A549 (cell line): ENCODE data around the gene SFXN3. TPM values are rescaled to one million over a fixed set of nuclear protein-coding genes. Genes with fewer than 3 reads are reported as not detected.

Source experiments
- ATAC-seq, 2 experiments: fragments of 200-7000 bp in 1 of 2; fragments of >200 bp in 1 of 2; cut with Nextera tagmentation in 1 of 2; cut with Tn5 transposase in 1 of 2; 3 replicates each; pipeline versions ENCODE4 v1.8.0 to v1.9.1; 2018 to 2020; ENCODE audit warnings: mild to moderate bottlenecking in 1 of 2, moderate library complexity in 1 of 2
- CTCF ChIA-PET: fragments of 300-600 bp; sonication (Branson Sonifier 250); formaldehyde crosslinking; extraction: SDS; loops from one replicate; lab custom pipeline; 2021; ENCODE audit warnings: antibody characterized with exemption, inconsistent platforms; lab: Yijun Ruan, JAX
- POLR2A ChIA-PET: fragments of 350-600 bp; formaldehyde crosslinking; extraction: SDS; loops from one replicate; lab custom pipeline; 2021; ENCODE audit warnings: antibody characterized with exemption, inconsistent platforms; lab: Yijun Ruan, JAX
- DNase-seq, 2 experiments: peaks; one replicate each; pipeline versions ENCODE4 v3.0.0 to v3.0.0-alpha.2; 2011 to 2016; ENCODE audit warnings: low read depth in 1 of 2, low spot score in 1 of 2
- FAIRE-seq: peaks from 2 replicates; lab custom pipeline; 2011; peaks lifted over from hg19 to GRCh38; lab: Jason Lieb, UNC
- H3K27ac ChIP-seq, 2 experiments: fragments of >200 bp; sonication (Bioruptor Twin); formaldehyde crosslinking; 3 replicates each; pipeline ENCODE4 v1.5.1; 2016 to 2017
- H3K4me1 ChIP-seq: fragments of >200 bp; sonication (Bioruptor Twin); formaldehyde crosslinking; 3 replicates; pipeline ENCODE4 v1.6.1; 2016
- H3K4me2 ChIP-seq: fragments of >200 bp; sonication (Bioruptor Twin); formaldehyde crosslinking; 3 replicates; pipeline ENCODE4 v1.6.1; 2016
- H3K4me3 ChIP-seq: fragments of >200 bp; sonication (Bioruptor Twin); formaldehyde crosslinking; 3 replicates; pipeline ENCODE4 v1.5.1; 2016
- H3K9me3 ChIP-seq: fragments of >200 bp; sonication (Bioruptor Twin); formaldehyde crosslinking; 3 replicates; pipeline ENCODE4 v1.6.1; 2016
- E2F6 ChIP-seq: IDR thresholded peaks from 2 replicates; pipeline ENCODE4 v1.6.1; 2012; ENCODE audit warnings: low read depth, borderline replicate concordance
- EHF ChIP-seq: fragments of 250-450 bp; sonication (Bioruptor Pico); IDR thresholded peaks from 2 replicates; pipeline ENCODE4 v1.5.0; 2020; ENCODE audit warnings: mild to moderate bottlenecking
- EHMT2 ChIP-seq: fragments of 200-600 bp; sonication (generic); IDR thresholded peaks from 2 replicates; pipeline ENCODE4 v1.6.1; 2016; ENCODE audit warnings: antibody characterized with exemption, low read depth, mild to moderate bottlenecking, moderate library complexity
- FOXS1 ChIP-seq: fragments of 250-450 bp; sonication (Bioruptor Pico); IDR thresholded peaks from 2 replicates; pipeline ENCODE4 v1.5.0; 2020; ENCODE audit warnings: mild to moderate bottlenecking, moderate library complexity
- HDAC2 ChIP-seq: fragments of 200-600 bp; sonication (generic); IDR thresholded peaks from 2 replicates; pipeline ENCODE4 v1.6.1; 2016
- KDM1A ChIP-seq: fragments of 200-600 bp; sonication (generic); IDR thresholded peaks from 2 replicates; pipeline ENCODE4 v1.6.1; 2016; ENCODE audit warnings: low read depth, mild to moderate bottlenecking
- MAFK ChIP-seq: fragments of 450-650 bp; IDR thresholded peaks from 2 replicates; pipeline ENCODE4 v1.6.1; 2014; ENCODE audit not compliant: partially characterized antibody
- MAX ChIP-seq: IDR thresholded peaks from 2 replicates; pipeline ENCODE4 v1.6.1; 2012
- NPAS2 ChIP-seq: fragments of 250-450 bp; sonication (Bioruptor Pico); IDR thresholded peaks from 2 replicates; pipeline ENCODE4 v1.8.0; 2022; ENCODE audit warnings: mild to moderate bottlenecking, moderate library complexity, borderline replicate concordance
- NR3C1 ChIP-seq: fragments of >200 bp; sonication (Bioruptor Twin); formaldehyde crosslinking; IDR thresholded peaks from 3 replicates; pipeline ENCODE4 v1.6.1; 2017
- PBX3 ChIP-seq: IDR thresholded peaks from 2 replicates; pipeline ENCODE4 v1.6.1; 2012
- POLR2A ChIP-seq: IDR thresholded peaks from 2 replicates; pipeline ENCODE4 v1.6.1; 2012; ENCODE audit warnings: mild to moderate bottlenecking, low read length
- RAD21 ChIP-seq, 2 experiments: fragments of >200 bp in 1 of 2; sonication (Bioruptor Twin) in 1 of 2; formaldehyde crosslinking in 1 of 2; IDR thresholded peaks in 1 of 2; conservative IDR thresholded peaks in 1 of 2; 2 replicates in 1 of 2; 3 replicates in 1 of 2; pipeline ENCODE4 v1.6.1; 2012 to 2018; ENCODE audit warnings: inconsistent platforms in 1 of 2
- RCOR1 ChIP-seq: fragments of 150-350 bp; IDR thresholded peaks from 2 replicates; pipeline ENCODE4 v1.6.1; 2014; ENCODE audit warnings: antibody characterized with exemption, low read length, low read depth
- TFCP2L1 ChIP-seq: fragments of 250-450 bp; sonication (Bioruptor Pico); IDR thresholded peaks from 2 replicates; pipeline ENCODE4 v1.5.0; 2021; ENCODE audit warnings: mild to moderate bottlenecking
- ZFP36 ChIP-seq: fragments of 450-650 bp; IDR thresholded peaks from 2 replicates; pipeline ENCODE4 v1.6.1; 2014; ENCODE audit warnings: borderline replicate concordance; ENCODE audit not compliant: partially characterized antibody
- ZNF302 ChIP-seq: fragments of 250-450 bp; sonication (Bioruptor Pico); IDR thresholded peaks from 2 replicates; pipeline ENCODE4 v1.9.0; 2021; ENCODE audit warnings: inconsistent platforms, mild to moderate bottlenecking, moderate library complexity
- WGBS: methylation state at CpG from one replicate; pipeline ENCODE4 v1.1.6; 2017; ENCODE audit errors: missing lambda C conversion rate; 5-methylcytosine and 5-hydroxymethylcytosine counted together
- polyA minus RNA-seq: library from RNA; depleted of rRNA, polyadenylated mRNA; stranded (reverse); fragments of >200 nt; gene quantifications from 2 replicates; pipeline ENCODE4 v1.2.3, GENCODE V29; 2011; rRNA and poly(A)+ RNA removed
- polyA plus RNA-seq, 4 experiments: library from polyadenylated mRNA; depleted of rRNA in 3 of 4; stranded (reverse); fragments of >200 nt; fragmentation: RNase III in 1 of 4; extraction: RNeasy Plus Mini Kit Qiagen cat#74134 plus additional on column Dnase treatment in 1 of 4; gene quantifications; 2 replicates in 3 of 4; 3 replicates in 1 of 4; pipeline ENCODE4 v1.2.3, GENCODE V29; 2011 to 2017
- TF ChIP-seq, protein P1 (sequence below): fragments of >200 bp; sonication (Bioruptor Twin); formaldehyde crosslinking; IDR thresholded peaks from 3 replicates; pipeline ENCODE4 v1.5.1; 2016
- TF ChIP-seq, protein P2 (sequence below): fragments of 150-350 bp; IDR thresholded peaks from 2 replicates; pipeline ENCODE4 v1.6.1; 2014; ENCODE audit warnings: low read depth, mild to moderate bottlenecking, low read length
- TF ChIP-seq, protein P3 (sequence below): fragments of 450-650 bp; IDR thresholded peaks from 2 replicates; pipeline ENCODE4 v1.6.1; 2014; ENCODE audit warnings: antibody characterized with exemption
- TF ChIP-seq, protein P4 (sequence below): fragments of 250-450 bp; sonication (Bioruptor Pico); IDR thresholded peaks from 2 replicates; pipeline ENCODE4 v1.5.0; 2021; ENCODE audit warnings: mild to moderate bottlenecking, moderate library complexity, borderline replicate concordance
- TF ChIP-seq, protein P5 (sequence below): fragments of 250-450 bp; sonication (Bioruptor Pico); IDR thresholded peaks from 2 replicates; pipeline ENCODE4 v1.5.0; 2020; ENCODE audit warnings: low read depth, mild to moderate bottlenecking, moderate library complexity

The SFXN3 gene
- polyA plus RNA-seq (2011; rRNA removed) = 33.7 and 42.1 TPM in 2 replicates
- polyA plus RNA-seq (2012; cell fraction: cytosol; rRNA removed) = 32.4 and 40.0 TPM in 2 replicates
- polyA plus RNA-seq (2012; cell fraction: nucleus; rRNA removed) = 97.7 and 113 TPM in 2 replicates
- 26.3 to 27.6 TPM (median 26.4 TPM) in 3 replicates for polyA plus RNA-seq (2017; fragmentation: RNase III; extraction: RNeasy Plus Mini Kit Qiagen cat#74134 plus additional on column Dnase treatment)
- 57.2 and 59.7 TPM in 2 replicates for polyA minus RNA-seq

- no peak for FAIRE-seq
- ChIA-PET CTCF (interaction anchor here (2.1 to 59.3 kb wide), 7 partner anchors 10 to 111 kb away, joined by 5 to 2364 read pairs (median 73); partner anchors contain the start of genes KAZALD1, LZTS2 and SEMA4G), POLR2A (interaction anchor here (1.0 to 2.3 kb wide), 7 partner anchors 10 to 35 kb away, joined by 3 to 18 read pairs (median 5); partner anchors contain the start of gene KAZALD1)
- Histone ChIP-seq H3K4me1 (peaks cover 27% of the 10 kb centered on the region), H3K27ac (peak within 1 kb of the TSS; percentile 75 to 92), H3K9me3 (no peaks in the 10 kb centered on the region), H3K4me3 (peak within 1 kb of the TSS; percentile 77), H3K4me2 (peak within 1 kb of the TSS; percentile 96)
- ATAC-seq = peak; percentile 80 to 93
- 0% methylated on average over 9 of the region's 38 CpGs for WGBS
- peak; percentile 92 to 95 for DNase-seq
- TF ChIP-seq, protein P1, sequence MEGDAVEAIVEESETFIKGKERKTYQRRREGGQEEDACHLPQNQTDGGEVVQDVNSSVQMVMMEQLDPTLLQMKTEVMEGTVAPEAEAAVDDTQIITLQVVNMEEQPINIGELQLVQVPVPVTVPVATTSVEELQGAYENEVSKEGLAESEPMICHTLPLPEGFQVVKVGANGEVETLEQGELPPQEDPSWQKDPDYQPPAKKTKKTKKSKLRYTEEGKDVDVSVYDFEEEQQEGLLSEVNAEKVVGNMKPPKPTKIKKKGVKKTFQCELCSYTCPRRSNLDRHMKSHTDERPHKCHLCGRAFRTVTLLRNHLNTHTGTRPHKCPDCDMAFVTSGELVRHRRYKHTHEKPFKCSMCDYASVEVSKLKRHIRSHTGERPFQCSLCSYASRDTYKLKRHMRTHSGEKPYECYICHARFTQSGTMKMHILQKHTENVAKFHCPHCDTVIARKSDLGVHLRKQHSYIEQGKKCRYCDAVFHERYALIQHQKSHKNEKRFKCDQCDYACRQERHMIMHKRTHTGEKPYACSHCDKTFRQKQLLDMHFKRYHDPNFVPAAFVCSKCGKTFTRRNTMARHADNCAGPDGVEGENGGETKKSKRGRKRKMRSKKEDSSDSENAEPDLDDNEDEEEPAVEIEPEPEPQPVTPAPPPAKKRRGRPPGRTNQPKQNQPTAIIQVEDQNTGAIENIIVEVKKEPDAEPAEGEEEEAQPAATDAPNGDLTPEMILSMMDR = no peak
- 0 out of 2 replicates have a peak, but pooled peaks have one; percentile 21 for TF ChIP-seq TFCP2L1 (CRISPR knock-in tag)
- peak; percentile 27 for TF ChIP-seq POLR2A
- 0 out of 2 replicates have a peak, but pooled peaks have one; percentile 25 for TF ChIP-seq E2F6
- peak; percentile 15; the same call in 1 of the 2 replicates for TF ChIP-seq MAX
- TF ChIP-seq, protein P2, sequence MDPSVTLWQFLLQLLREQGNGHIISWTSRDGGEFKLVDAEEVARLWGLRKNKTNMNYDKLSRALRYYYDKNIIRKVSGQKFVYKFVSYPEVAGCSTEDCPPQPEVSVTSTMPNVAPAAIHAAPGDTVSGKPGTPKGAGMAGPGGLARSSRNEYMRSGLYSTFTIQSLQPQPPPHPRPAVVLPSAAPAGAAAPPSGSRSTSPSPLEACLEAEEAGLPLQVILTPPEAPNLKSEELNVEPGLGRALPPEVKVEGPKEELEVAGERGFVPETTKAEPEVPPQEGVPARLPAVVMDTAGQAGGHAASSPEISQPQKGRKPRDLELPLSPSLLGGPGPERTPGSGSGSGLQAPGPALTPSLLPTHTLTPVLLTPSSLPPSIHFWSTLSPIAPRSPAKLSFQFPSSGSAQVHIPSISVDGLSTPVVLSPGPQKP = no peak
- peak; percentile 99 for TF ChIP-seq PBX3
Measured at GRCh38 chr10:101031128-101031795, at the start of gene SFXN3, which contains the start of gene PDZD7. TSS of gene SFXN3 (plus strand) at chr10:101031234. CDS start at chr10:101034695, 3,461 bp downstream. TSS of gene PDZD7 (minus strand) at chr10:101031129. CDS start at chr10:101030219, 910 bp downstream.

DNA sequence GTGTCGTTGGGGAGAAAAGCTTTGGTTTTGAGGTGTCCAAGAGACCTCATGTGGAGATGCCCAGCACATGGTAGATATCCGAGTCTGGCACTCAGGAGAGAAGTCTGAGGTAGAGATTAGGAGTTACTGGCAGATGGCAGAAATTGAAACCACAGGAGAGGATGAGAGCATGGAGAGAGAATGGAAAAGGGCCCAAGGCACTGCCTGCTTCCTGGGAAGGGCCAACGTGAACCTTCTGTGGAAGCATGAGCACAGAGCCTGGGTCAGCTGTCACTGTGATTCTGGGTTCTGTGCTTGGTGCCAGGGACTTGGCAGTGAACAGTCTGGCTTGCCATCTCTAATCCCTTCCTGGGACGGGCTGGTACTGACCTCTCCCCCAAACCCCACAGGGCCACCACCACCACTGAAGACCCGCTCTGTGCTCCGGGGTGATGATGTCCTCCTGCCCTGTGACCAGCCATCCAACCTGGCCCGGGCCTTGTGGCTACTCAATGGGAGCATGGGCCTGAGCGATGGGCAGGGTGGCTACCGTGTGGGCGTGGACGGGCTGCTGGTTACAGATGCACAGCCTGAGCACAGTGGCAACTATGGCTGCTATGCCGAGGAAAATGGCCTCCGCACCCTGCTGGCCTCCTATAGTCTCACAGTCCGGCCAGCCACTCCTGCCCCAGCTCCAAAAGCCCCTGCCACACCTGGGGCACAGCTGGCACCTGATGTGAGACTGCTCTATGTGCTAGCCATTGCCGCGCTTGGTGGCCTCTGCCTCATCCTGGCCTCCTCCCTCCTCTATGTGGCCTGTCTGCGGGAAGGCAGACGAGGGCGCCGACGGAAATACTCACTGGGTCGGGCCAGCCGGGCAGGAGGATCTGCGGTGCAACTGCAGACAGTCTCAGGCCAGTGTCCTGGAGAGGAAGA, 47.9 kb upstream of the SFXN3 start:
- FAIRE-seq = no peak
- POLR2A ChIA-PET = no interaction called here
- peaks cover 16% of the 10 kb centered on the region for H3K4me1 ChIP-seq
- 92% methylated on average over 15 of the region's 24 CpGs for WGBS
- H3K4me3 ChIP-seq = no peak overlapping the region
- DNase-seq = no peak
- H3K9me3 ChIP-seq = no peaks in the 10 kb centered on the region
- no peak overlapping the region for H3K4me2 ChIP-seq
- H3K27ac ChIP-seq = no peak overlapping the region
- CTCF ChIA-PET = interaction anchor here (0.6 to 25.8 kb wide), 6 partner anchors 9 to 33 kb away, joined by 3 to 608 read pairs (median 3); no protein-coding TSS in a partner anchor
- no peak for ATAC-seq
- TF ChIP-seq KDM1A (no peak), EHF (CRISPR knock-in tag) (no peak), ZNF302 (CRISPR knock-in tag) (no peak), HDAC2 (no peak), RCOR1 (no peak), FOXS1 (no peak), EHMT2 (no peak), NR3C1 (no peak), RAD21 (conservative IDR thresholded peaks at IDR 0.05 in 1 of 2, IDR thresholded peaks at IDR 0.05 in 1 of 2) (no peak), MAFK (no peak), ZFP36 (no peak), NPAS2 (CRISPR knock-in tag) (no peak)
- TF ChIP-seq, protein P3, sequence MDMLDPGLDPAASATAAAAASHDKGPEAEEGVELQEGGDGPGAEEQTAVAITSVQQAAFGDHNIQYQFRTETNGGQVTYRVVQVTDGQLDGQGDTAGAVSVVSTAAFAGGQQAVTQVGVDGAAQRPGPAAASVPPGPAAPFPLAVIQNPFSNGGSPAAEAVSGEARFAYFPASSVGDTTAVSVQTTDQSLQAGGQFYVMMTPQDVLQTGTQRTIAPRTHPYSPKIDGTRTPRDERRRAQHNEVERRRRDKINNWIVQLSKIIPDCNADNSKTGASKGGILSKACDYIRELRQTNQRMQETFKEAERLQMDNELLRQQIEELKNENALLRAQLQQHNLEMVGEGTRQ = no peak
- TF ChIP-seq, protein P4, sequence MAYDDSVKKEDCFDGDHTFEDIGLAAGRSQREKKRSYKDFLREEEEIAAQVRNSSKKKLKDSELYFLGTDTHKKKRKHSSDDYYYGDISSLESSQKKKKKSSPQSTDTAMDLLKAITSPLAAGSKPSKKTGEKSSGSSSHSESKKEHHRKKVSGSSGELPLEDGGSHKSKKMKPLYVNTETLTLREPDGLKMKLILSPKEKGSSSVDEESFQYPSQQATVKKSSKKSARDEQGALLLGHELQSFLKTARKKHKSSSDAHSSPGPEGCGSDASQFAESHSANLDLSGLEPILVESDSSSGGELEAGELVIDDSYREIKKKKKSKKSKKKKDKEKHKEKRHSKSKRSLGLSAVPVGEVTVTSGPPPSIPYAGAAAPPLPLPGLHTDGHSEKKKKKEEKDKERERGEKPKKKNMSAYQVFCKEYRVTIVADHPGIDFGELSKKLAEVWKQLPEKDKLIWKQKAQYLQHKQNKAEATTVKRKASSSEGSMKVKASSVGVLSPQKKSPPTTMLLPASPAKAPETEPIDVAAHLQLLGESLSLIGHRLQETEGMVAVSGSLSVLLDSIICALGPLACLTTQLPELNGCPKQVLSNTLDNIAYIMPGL (CRISPR knock-in tag) = no peak
- TF ChIP-seq, protein P5, sequence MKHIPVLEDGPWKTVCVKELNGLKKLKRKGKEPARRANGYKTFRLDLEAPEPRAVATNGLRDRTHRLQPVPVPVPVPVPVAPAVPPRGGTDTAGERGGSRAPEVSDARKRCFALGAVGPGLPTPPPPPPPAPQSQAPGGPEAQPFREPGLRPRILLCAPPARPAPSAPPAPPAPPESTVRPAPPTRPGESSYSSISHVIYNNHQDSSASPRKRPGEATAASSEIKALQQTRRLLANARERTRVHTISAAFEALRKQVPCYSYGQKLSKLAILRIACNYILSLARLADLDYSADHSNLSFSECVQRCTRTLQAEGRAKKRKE = no peak
